GM19043 (cell line): Measurements from ENCODE around the gene CBFB.
"Not testable (repeated sequence)": the region's sequence is repeated elsewhere in the genome, so short reads cannot be mapped to it uniquely, and the experiment has no call there.

Experiments used
- ATAC-seq: cut with Tn5 transposase; IDR thresholded peaks from one replicate; pipeline ENCODE4 v1.9.1; 2021; ENCODE audit warnings: low read depth; ENCODE audit not compliant: unreplicated experiment

CBFB gene

GRCh38 chr16:67039260-67040020, 10.5 kb downstream of the CBFB start:
- ATAC-seq = no peak

GRCh38 chr16:67040166-67040565, 11.2 kb downstream of the CBFB start:
- ATAC-seq = no peak

- ATAC-seq = no peak
Observed at GRCh38 chr16:67040906-67041305, 12.0 kb downstream of the CBFB start.

- not testable (repeated sequence) for ATAC-seq
Observed at GRCh38 chr16:67041520-67041919, 12.6 kb downstream of the CBFB start.

GRCh38 chr16:67043420-67043819, 14.5 kb downstream of the CBFB start:
- ATAC-seq = no peak

GRCh38 chr16:67050796-67051195, 21.8 kb downstream of the CBFB start:
- no peak for ATAC-seq

GRCh38 chr16:67052399-67052798, 23.4 kb downstream of the CBFB start:
- no peak for ATAC-seq

GRCh38 chr16:67053767-67054334, 24.9 kb downstream of the CBFB start:
- no peak for ATAC-seq

- no peak for ATAC-seq
Observed at GRCh38 chr16:67054901-67055300, 26.0 kb downstream of the CBFB start.

GRCh38 chr16:67055712-67056487, 27.0 kb downstream of the CBFB start:
- no peak for ATAC-seq

GRCh38 chr16:67063008-67063407, 34.1 kb downstream of the CBFB start:
- no peak for ATAC-seq

GRCh38 chr16:67068212-67068753, 39.3 kb downstream of the CBFB start:
- ATAC-seq = no peak

GRCh38 chr16:67071476-67072048, 42.6 kb downstream of the CBFB start:
- ATAC-seq = no peak

- no peak for ATAC-seq
Observed at GRCh38 chr16:67075331-67075730, 46.4 kb downstream of the CBFB start.

- no peak for ATAC-seq
Observed at GRCh38 chr16:67077871-67078270, 48.9 kb downstream of the CBFB start.

- no peak for ATAC-seq
Observed at GRCh38 chr16:67082100-67082499, 53.2 kb downstream of the CBFB start.

- ATAC-seq = no peak
Observed at GRCh38 chr16:67082891-67083290, 53.9 kb downstream of the CBFB start.

GRCh38 chr16:67084345-67085028, 55.5 kb downstream of the CBFB start:
- ATAC-seq = peak; percentile 84

- ATAC-seq = no peak
Observed at GRCh38 chr16:67086822-67087221, 57.9 kb downstream of the CBFB start.

- no peak for ATAC-seq
Observed at GRCh38 chr16:67087291-67087690, 58.3 kb downstream of the CBFB start.
